PC-9 (cell line): ENCODE measurements around the gene PSMC5.

Source experiments
- EZH2 ChIP-seq: fragments of 200-600 bp; sonication (generic); IDR thresholded peaks from 2 replicates; pipeline ENCODE4 v1.8.0; 2017; ENCODE audit warnings: antibody characterized with exemption, low read depth
- TF ChIP-seq, protein P1 (sequence below): fragments of 200-600 bp; sonication (generic); conservative IDR thresholded peaks from 2 replicates; pipeline ENCODE4 v1.6.1; 2017; ENCODE audit warnings: mixed run types, antibody characterized with exemption, mild to moderate bottlenecking, moderate library complexity

DNA sequence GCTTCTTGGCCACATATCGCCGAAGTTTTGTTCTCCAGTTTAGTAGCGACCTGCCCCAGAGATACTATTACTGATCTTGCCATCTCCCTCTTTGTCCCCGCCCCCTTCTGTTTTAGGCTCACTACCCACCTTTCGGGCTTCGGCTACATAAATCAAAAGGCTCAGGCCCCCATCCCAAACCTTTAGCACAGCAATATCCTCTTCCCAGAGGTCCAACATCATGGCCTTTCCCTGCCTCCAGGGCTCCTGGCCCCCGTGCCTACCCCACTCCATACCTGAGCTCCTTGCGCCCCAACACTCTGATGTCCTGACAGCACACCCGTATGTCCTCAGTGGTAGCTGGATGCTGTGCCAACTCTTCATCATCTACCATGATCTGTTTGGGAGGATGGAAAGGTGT, 2.9 kb upstream of the PSMC5 start:
- TF ChIP-seq, protein P1, sequence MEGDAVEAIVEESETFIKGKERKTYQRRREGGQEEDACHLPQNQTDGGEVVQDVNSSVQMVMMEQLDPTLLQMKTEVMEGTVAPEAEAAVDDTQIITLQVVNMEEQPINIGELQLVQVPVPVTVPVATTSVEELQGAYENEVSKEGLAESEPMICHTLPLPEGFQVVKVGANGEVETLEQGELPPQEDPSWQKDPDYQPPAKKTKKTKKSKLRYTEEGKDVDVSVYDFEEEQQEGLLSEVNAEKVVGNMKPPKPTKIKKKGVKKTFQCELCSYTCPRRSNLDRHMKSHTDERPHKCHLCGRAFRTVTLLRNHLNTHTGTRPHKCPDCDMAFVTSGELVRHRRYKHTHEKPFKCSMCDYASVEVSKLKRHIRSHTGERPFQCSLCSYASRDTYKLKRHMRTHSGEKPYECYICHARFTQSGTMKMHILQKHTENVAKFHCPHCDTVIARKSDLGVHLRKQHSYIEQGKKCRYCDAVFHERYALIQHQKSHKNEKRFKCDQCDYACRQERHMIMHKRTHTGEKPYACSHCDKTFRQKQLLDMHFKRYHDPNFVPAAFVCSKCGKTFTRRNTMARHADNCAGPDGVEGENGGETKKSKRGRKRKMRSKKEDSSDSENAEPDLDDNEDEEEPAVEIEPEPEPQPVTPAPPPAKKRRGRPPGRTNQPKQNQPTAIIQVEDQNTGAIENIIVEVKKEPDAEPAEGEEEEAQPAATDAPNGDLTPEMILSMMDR = no peak
- TF ChIP-seq EZH2 = no peak
